OCI-LY1 (cell line): ENCODE data around the gene ADRB1.

Source experiments
- CTCF ChIP-seq: fragments of 200-600 bp; sonication (generic), shearing (Covaris generic); IDR thresholded peaks from 2 replicates; pipeline ENCODE4 v1.5.1; 2017; ENCODE audit warnings: mild to moderate bottlenecking, antibody characterized with exemption, low read length, moderate library complexity, mixed read lengths
- EZH2 ChIP-seq: fragments of 200-600 bp; sonication (generic), shearing (Covaris generic); IDR thresholded peaks from 2 replicates; pipeline ENCODE4 v1.8.0; 2017; ENCODE audit warnings: borderline replicate concordance, mixed run types, mild to moderate bottlenecking, antibody characterized with exemption, low read length, moderate library complexity, mixed read lengths

DNA sequence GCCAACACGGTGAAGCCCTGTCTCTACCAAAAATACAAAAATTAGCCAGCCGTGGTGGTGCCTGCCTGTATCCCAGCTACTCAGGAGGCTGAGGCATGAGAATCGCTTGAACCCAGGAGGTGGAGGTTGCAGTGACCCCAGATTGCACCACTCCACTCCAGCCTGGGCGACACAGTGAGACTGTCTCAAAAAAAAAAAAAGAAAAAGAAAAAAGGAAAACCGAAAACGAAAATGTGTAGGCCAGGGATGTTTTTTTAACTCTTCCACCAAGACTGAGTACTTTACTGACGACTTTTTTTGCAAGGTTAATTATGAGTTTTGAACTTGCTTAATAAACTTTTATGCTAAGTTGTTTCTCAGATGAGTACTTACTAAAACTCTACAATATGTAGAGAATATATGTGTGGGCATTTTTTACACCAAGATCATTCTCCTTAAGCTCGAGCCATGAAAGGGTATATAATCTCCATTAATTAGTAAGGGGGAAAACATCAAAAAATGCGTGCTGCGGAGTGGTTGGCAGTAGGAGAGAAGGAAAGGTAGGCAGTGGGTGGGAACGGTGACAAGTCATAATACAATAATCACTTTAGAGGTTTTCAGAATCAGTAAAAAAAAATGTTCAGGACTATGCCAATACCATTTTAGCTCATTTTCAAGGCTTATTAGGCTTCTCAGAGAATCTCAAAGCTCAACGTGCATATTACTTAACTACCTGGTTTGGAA, 8.6 kb upstream of the ADRB1 start:
- no peak for TF ChIP-seq CTCF
- no peak for TF ChIP-seq EZH2
